HUES64 (cell line): ENCODE measurements around the gene HES4.

Experiments
- H3K27ac ChIP-seq: 2 replicates; pipeline ENCODE4 v1.7.0; 2013; ENCODE audit warnings: low read depth, low read length, inconsistent platforms
- H3K27me3 ChIP-seq: 2 replicates; pipeline ENCODE4 v1.6.1; 2013; ENCODE audit warnings: mild to moderate bottlenecking, low read length; ENCODE audit not compliant: insufficient read depth
- H3K36me3 ChIP-seq: 2 replicates; pipeline ENCODE4 v1.6.1; 2013; ENCODE audit warnings: mild to moderate bottlenecking, low read length; ENCODE audit not compliant: insufficient read depth
- H3K4me1 ChIP-seq: 2 replicates; pipeline ENCODE4 v1.6.1; 2013; ENCODE audit warnings: mild to moderate bottlenecking, low read length, moderate library complexity; ENCODE audit not compliant: insufficient read depth
- H3K4me3 ChIP-seq: 2 replicates; pipeline ENCODE4 v1.5.1; 2013; ENCODE audit warnings: mild to moderate bottlenecking, low read length, moderate library complexity
- H3K9ac ChIP-seq: 2 replicates; pipeline ENCODE4 v1.6.1; 2013; ENCODE audit warnings: mild to moderate bottlenecking, low read depth, low read length
- H3K9me3 ChIP-seq: 2 replicates; pipeline ENCODE4 v1.6.1; 2013; ENCODE audit warnings: low read depth, low read length; ENCODE audit not compliant: insufficient read depth
- WGBS: fragments of 150-250, 120-280 bp; methylation state at CpG from one replicate; pipeline ENCODE4 v1.1.7; 2013; ENCODE audit warnings: missing lambda C conversion rate; 5-methylcytosine and 5-hydroxymethylcytosine counted together

Gene HES4

GRCh38 chr1:974293-974640, 25.6 kb downstream of the HES4 start:
- peaks cover 23% of the 10 kb centered on the region for H3K27me3 ChIP-seq
- no peaks in the 10 kb centered on the region for H3K4me1 ChIP-seq
- no peak overlapping the region for H3K9ac ChIP-seq
- no peaks in the 10 kb centered on the region for H3K9me3 ChIP-seq
- 98% methylated on average over 8 of the region's 11 CpGs for WGBS
- no peak overlapping the region for H3K4me3 ChIP-seq
- H3K27ac ChIP-seq = no peak overlapping the region
- no peaks in the 10 kb centered on the region for H3K36me3 ChIP-seq

GRCh38 chr1:973459-974292, 26.2 kb downstream of the HES4 start:
- Histone ChIP-seq H3K4me1 (no peaks in the 10 kb centered on the region), H3K9ac (no peak overlapping the region), H3K27ac (no peak overlapping the region), H3K36me3 (no peaks in the 10 kb centered on the region), H3K4me3 (no peak overlapping the region), H3K27me3 (peaks cover 29% of the 10 kb centered on the region), H3K9me3 (no peaks in the 10 kb centered on the region)
- WGBS = 84% methylated on average over 28 of the region's 28 CpGs

- WGBS = 90% methylated on average over 28 of the region's 28 CpGs
Observed at GRCh38 chr1:972726-973458, 27.0 kb downstream of the HES4 start.

GRCh38 chr1:971751-972506, 28.0 kb downstream of the HES4 start:
- Histone ChIP-seq H3K4me3 (no peak overlapping the region), H3K27ac (no peak overlapping the region), H3K36me3 (no peaks in the 10 kb centered on the region), H3K9ac (no peak overlapping the region), H3K4me1 (no peaks in the 10 kb centered on the region), H3K27me3 (peaks cover 46% of the 10 kb centered on the region), H3K9me3 (no peaks in the 10 kb centered on the region)
- 89% methylated on average over 34 of the region's 34 CpGs for WGBS

More at GRCh38 chr1:972726-973458, 27.0 kb downstream of the HES4 start:
- Histone ChIP-seq H3K4me3 (no peak overlapping the region), H3K9me3 (no peaks in the 10 kb centered on the region), H3K27me3 (peaks cover 37% of the 10 kb centered on the region), H3K4me1 (no peaks in the 10 kb centered on the region), H3K36me3 (no peaks in the 10 kb centered on the region), H3K27ac (no peak overlapping the region), H3K9ac (no peak overlapping the region)

GRCh38 chr1:970973-971730, 28.7 kb downstream of the HES4 start:
- Histone ChIP-seq H3K4me1 (no peaks in the 10 kb centered on the region), H3K27ac (no peak overlapping the region), H3K9me3 (no peaks in the 10 kb centered on the region), H3K9ac (no peak overlapping the region), H3K36me3 (no peaks in the 10 kb centered on the region), H3K27me3 (peaks cover 52% of the 10 kb centered on the region), H3K4me3 (no peak overlapping the region)
- WGBS = 87% methylated on average over 40 of the region's 42 CpGs

GRCh38 chr1:970242-970972, 29.5 kb downstream of the HES4 start:
- H3K9me3 ChIP-seq = no peaks in the 10 kb centered on the region
- H3K36me3 ChIP-seq = no peaks in the 10 kb centered on the region
- no peaks in the 10 kb centered on the region for H3K4me1 ChIP-seq
- peaks cover 53% of the 10 kb centered on the region for H3K27me3 ChIP-seq
- H3K4me3 ChIP-seq = no peak overlapping the region
- H3K9ac ChIP-seq = no peak overlapping the region
- no peak overlapping the region for H3K27ac ChIP-seq
- WGBS = 77% methylated on average over 33 of the region's 33 CpGs

- no peak overlapping the region for H3K4me3 ChIP-seq
- no peaks in the 10 kb centered on the region for H3K36me3 ChIP-seq
- no peaks in the 10 kb centered on the region for H3K9me3 ChIP-seq
- whole genome bisulfite sequencing = 84% methylated on average over 15 of the region's 15 CpGs
- no peak overlapping the region for H3K27ac ChIP-seq
- H3K9ac ChIP-seq = no peak overlapping the region
- H3K4me1 ChIP-seq = no peaks in the 10 kb centered on the region
- H3K27me3 ChIP-seq = peaks cover 56% of the 10 kb centered on the region
Observed at GRCh38 chr1:969260-969855, 30.5 kb downstream of the HES4 start.

- H3K36me3 ChIP-seq = peaks cover 11% of the 10 kb centered on the region
- WGBS = 86% methylated on average over 23 of the region's 23 CpGs
- no peak overlapping the region for H3K9ac ChIP-seq
- H3K4me1 ChIP-seq = no peaks in the 10 kb centered on the region
- no peaks in the 10 kb centered on the region for H3K9me3 ChIP-seq
- no peak overlapping the region for H3K27ac ChIP-seq
- H3K4me3 ChIP-seq = no peak overlapping the region
- peaks cover 56% of the 10 kb centered on the region for H3K27me3 ChIP-seq
Observed at GRCh38 chr1:967466-968343, 32.2 kb downstream of the HES4 start.

- Histone ChIP-seq H3K36me3 (peaks cover 17% of the 10 kb centered on the region), H3K4me1 (no peaks in the 10 kb centered on the region), H3K27me3 (peaks cover 56% of the 10 kb centered on the region), H3K9ac (peak overlapping the region; percentile 54; the same call in 1 of the 2 replicates), H3K4me3 (peak overlapping the region; percentile 62), H3K27ac (no peak overlapping the region), H3K9me3 (no peaks in the 10 kb centered on the region)
- 3% methylated on average over 60 of the region's 60 CpGs for WGBS
Observed at GRCh38 chr1:966704-967300, 33.1 kb downstream of the HES4 start.
